GM12878 (cell line): ENCODE data around the gene UNG. TPM values are rescaled to one million over a fixed set of nuclear protein-coding genes. Genes with fewer than 3 reads are reported as not detected.

Experiments
- CEBPB ChIP-seq, 2 experiments: fragments of 150-350 bp in 1 of 2; IDR thresholded peaks; 2 replicates each; pipeline ENCODE4 v1.6.1; 2012 to 2014; ENCODE audit warnings: low read depth in 2 of 2, low read length in 2 of 2, borderline replicate concordance in 1 of 2, inconsistent platforms in 1 of 2
- EP300 ChIP-seq, 2 experiments: fragments of 150-350 bp in 1 of 2; IDR thresholded peaks; 2 replicates each; pipeline ENCODE4 v1.6.1; 2011 to 2012; ENCODE audit warnings: low read depth in 2 of 2, low read length in 2 of 2, borderline replicate concordance in 1 of 2, improper control_type of control experiment in 1 of 2, inconsistent platforms in 1 of 2; ENCODE audit not compliant: control insufficient read depth in 1 of 2
- EZH2 ChIP-seq: IDR thresholded peaks from 2 replicates; pipeline ENCODE4 v1.6.1; 2012; ENCODE audit warnings: low read depth, mild to moderate bottlenecking, control low read depth, inconsistent platforms, low read length, borderline replicate concordance; ENCODE audit not compliant: control insufficient read depth
- IRF5 ChIP-seq: fragments of 450-650 bp; IDR thresholded peaks from 2 replicates; pipeline ENCODE4 v1.6.1; 2017; ENCODE audit warnings: borderline replicate concordance
- MTA3 ChIP-seq: IDR thresholded peaks from 2 replicates; pipeline ENCODE4 v1.6.1; 2012; ENCODE audit warnings: low read length, inconsistent platforms, borderline replicate concordance
- PML ChIP-seq: IDR thresholded peaks from 2 replicates; pipeline ENCODE4 v1.6.1; 2012; ENCODE audit warnings: low read length, inconsistent platforms
- REST ChIP-seq: IDR thresholded peaks from 2 replicates; pipeline ENCODE4 v1.6.1; 2012; ENCODE audit warnings: mild to moderate bottlenecking, low read depth, low read length
- TARDBP ChIP-seq: IDR thresholded peaks from 2 replicates; pipeline ENCODE4 v1.6.1; 2016; ENCODE audit warnings: borderline replicate concordance
- ZBTB33 ChIP-seq: fragments of 450-650 bp; IDR thresholded peaks from 2 replicates; pipeline ENCODE4 v1.6.1; 2017; ENCODE audit warnings: mild to moderate bottlenecking
- polyA plus RNA-seq, 11 experiments: library from polyadenylated mRNA; depleted of rRNA in 4 of 11; unstranded in 6 of 11; stranded (reverse) in 5 of 11; fragments of >200 nt; fragmentation: Nextera tagmentation in 4 of 11; fragmentation: Illumina TruSeq in 1 of 11; extraction: Ambion mirVana in 4 of 11; extraction: Trizol in 1 of 11; gene quantifications; 1 replicate in 1 of 11; 2 replicates in 10 of 11; pipeline versions ENCODE4 v1.2.1 to v1.2.3, GENCODE V29; 2011 to 2016; ENCODE audit warnings: inconsistent platforms in 2 of 11, missing spikeins in 2 of 11, low read depth in 1 of 11
- total RNA-seq, 4 experiments: library from RNA; depleted of rRNA in 3 of 4; stranded (reverse); fragments of >200 nt in 3 of 4; fragmentation: Illumina TruSeq in 1 of 4; extraction: Trizol in 1 of 4; gene quantifications; 2 replicates each; pipeline versions ENCODE4 v1.2.1 to v1.2.3, GENCODE V29; 2013 to 2021

The UNG gene
- total and polyA plus RNA-seq, 10 of the 15 experiments (the other 5 are each of a cell fraction or from before 2014, with no cell fraction given) = 9.5 to 81.9 (median 48.2) TPM

- TF ChIP-seq REST = no peak
- no peak for TF ChIP-seq IRF5
- no peak for TF ChIP-seq EZH2
- no peak for TF ChIP-seq MTA3
- no peak for TF ChIP-seq PML
- TF ChIP-seq ZBTB33 = no peak
- no peak for TF ChIP-seq EP300 (IDR thresholded peaks at IDR 0.05; ENCODE audit: borderline replicate concordance in 1 of 2, control insufficient read depth in 1 of 2, low read depth in 2 of 2, low read length in 2 of 2)
- no peak for TF ChIP-seq TARDBP
- TF ChIP-seq CEBPB (IDR thresholded peaks at IDR 0.05; ENCODE audit: borderline replicate concordance in 1 of 2, low read depth in 2 of 2, low read length in 2 of 2) = no peak
- TF ChIP-seq, all 136 proteins: peak for 0
These were observed 27.7 kb downstream of the UNG start (continued) for GRCh38 chr12:109124878-109125648.
